HUES64 (cell line): ENCODE data around the gene BHLHE23.

Experiments used
- H3K27ac ChIP-seq: 2 replicates; pipeline ENCODE4 v1.7.0; 2013; ENCODE audit warnings: low read depth, low read length, inconsistent platforms
- H3K27me3 ChIP-seq: 2 replicates; pipeline ENCODE4 v1.6.1; 2013; ENCODE audit warnings: mild to moderate bottlenecking, low read length; ENCODE audit not compliant: insufficient read depth
- H3K36me3 ChIP-seq: 2 replicates; pipeline ENCODE4 v1.6.1; 2013; ENCODE audit warnings: mild to moderate bottlenecking, low read length; ENCODE audit not compliant: insufficient read depth
- H3K4me1 ChIP-seq: 2 replicates; pipeline ENCODE4 v1.6.1; 2013; ENCODE audit warnings: mild to moderate bottlenecking, low read length, moderate library complexity; ENCODE audit not compliant: insufficient read depth
- H3K4me3 ChIP-seq: 2 replicates; pipeline ENCODE4 v1.5.1; 2013; ENCODE audit warnings: mild to moderate bottlenecking, low read length, moderate library complexity
- H3K9ac ChIP-seq: 2 replicates; pipeline ENCODE4 v1.6.1; 2013; ENCODE audit warnings: mild to moderate bottlenecking, low read depth, low read length
- H3K9me3 ChIP-seq: 2 replicates; pipeline ENCODE4 v1.6.1; 2013; ENCODE audit warnings: low read depth, low read length; ENCODE audit not compliant: insufficient read depth
- WGBS: fragments of 150-250, 120-280 bp; methylation state at CpG from one replicate; pipeline ENCODE4 v1.1.7; 2013; ENCODE audit warnings: missing lambda C conversion rate; 5-methylcytosine and 5-hydroxymethylcytosine counted together

The BHLHE23 gene

GRCh38 chr20:63049561-63050221 lies 42.9 kb upstream of the BHLHE23 start:
- Histone ChIP-seq H3K36me3 (no peaks in the 10 kb centered on the region), H3K9ac (no peak overlapping the region), H3K4me1 (no peaks in the 10 kb centered on the region), H3K4me3 (no peak overlapping the region), H3K9me3 (0 out of 2 replicates have a peak, but pooled peaks cover 5% of the 10 kb centered on the region), H3K27ac (no peak overlapping the region), H3K27me3 (no peaks in the 10 kb centered on the region)
- WGBS, result 91% methylated on average over 19 of the region's 19 CpGs

GRCh38 chr20:63049191-63049518 lies 42.4 kb upstream of the BHLHE23 start:
- 87% methylated on average over 6 of the region's 6 CpGs for WGBS
- Histone ChIP-seq H3K4me3 (no peak overlapping the region), H3K9me3 (0 out of 2 replicates have a peak, but pooled peaks cover 5% of the 10 kb centered on the region), H3K27ac (no peak overlapping the region), H3K9ac (no peak overlapping the region), H3K36me3 (no peaks in the 10 kb centered on the region), H3K4me1 (no peaks in the 10 kb centered on the region), H3K27me3 (no peaks in the 10 kb centered on the region)

DNA sequence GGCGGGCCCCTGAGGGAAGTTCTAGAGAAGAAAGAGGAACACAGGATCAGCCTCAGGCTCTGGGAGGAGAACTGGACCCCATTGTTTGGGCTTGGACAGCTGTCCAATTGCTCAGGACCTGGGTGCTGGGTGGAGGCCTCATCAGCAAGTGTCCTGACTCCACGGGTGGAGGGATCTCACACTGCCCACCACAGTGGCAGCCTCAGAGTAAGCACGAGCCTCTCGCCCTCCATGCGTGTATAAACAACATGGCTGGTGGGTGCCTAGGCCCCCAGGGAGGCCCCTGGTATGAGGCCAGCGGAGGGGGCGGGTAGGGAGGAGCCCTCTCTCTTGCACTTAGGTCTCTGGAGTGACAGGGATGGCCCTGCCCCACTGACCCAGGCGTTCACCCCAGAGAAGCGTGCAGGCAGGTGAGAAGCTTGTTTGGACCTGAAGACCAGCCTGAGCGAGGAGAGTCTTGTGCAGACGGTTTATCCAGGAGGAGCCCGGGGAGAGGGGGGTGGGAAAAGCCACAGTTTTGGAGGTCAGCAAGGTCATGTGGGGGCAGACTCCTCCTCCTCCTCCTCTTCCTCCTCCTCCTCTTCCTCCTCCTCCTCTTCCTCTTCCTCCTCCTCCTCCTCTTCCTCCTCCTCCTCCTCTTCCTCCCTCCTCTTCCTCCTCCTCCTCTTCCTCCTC lies 41.9 kb upstream of the BHLHE23 start:
- 93% methylated on average over 12 of the region's 12 CpGs for WGBS
- Histone ChIP-seq H3K27ac (no peak overlapping the region), H3K4me3 (no peak overlapping the region), H3K9ac (no peak overlapping the region), H3K9me3 (0 out of 2 replicates have a peak, but pooled peaks cover 5% of the 10 kb centered on the region), H3K27me3 (no peaks in the 10 kb centered on the region), H3K36me3 (no peaks in the 10 kb centered on the region), H3K4me1 (no peaks in the 10 kb centered on the region)

DNA sequence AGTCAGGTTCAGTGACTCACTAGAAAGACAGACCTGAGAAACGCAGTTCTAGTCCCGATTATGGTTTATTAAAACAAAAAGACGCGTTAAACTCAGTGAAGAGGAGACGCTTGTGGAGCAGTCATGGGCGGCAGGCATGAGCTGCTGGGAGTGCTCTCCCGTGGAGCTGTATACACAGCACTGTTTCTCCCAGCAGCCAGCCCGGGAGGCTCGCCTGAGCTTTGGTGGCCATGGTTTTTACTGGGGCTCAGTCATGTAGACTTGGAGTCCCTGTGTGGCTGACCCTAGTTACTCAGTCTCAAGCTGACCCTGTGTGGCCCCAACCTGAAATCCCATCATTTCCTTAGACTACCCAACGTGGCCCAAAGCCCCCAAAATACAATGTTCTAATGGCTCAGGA lies 41.2 kb upstream of the BHLHE23 start:
- no peaks in the 10 kb centered on the region for H3K27me3 ChIP-seq
- H3K27ac ChIP-seq, result no peak overlapping the region
- H3K9me3 ChIP-seq, result 0 out of 2 replicates have a peak, but pooled peaks cover 5% of the 10 kb centered on the region
- H3K36me3 ChIP-seq, result no peaks in the 10 kb centered on the region
- H3K4me3 ChIP-seq, result no peak overlapping the region
- no peaks in the 10 kb centered on the region for H3K4me1 ChIP-seq
- H3K9ac ChIP-seq, result no peak overlapping the region
- WGBS, result 92% methylated on average over 10 of the region's 10 CpGs

DNA sequence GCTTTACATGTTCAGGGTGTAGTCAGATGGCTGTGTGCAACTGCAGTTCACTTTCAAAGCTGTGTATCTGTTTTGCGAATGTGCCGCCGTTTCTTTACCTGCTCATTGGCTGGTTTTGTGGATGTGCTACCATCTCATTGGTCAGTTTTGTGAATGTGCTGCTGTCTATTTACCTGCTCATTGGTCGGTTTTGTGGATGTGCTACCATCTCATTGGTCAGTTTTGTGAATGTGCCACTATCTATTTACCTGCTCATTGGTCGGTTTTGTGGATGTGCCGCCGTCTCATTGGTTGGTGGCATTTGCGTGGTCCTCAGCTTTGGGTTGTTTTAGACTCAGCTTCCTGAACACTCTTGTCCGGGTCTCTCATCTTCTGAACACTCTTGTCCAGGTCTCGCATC lies 40.5 kb upstream of the BHLHE23 start:
- Histone ChIP-seq H3K36me3 (no peaks in the 10 kb centered on the region), H3K4me1 (no peaks in the 10 kb centered on the region), H3K9me3 (0 out of 2 replicates have a peak, but pooled peaks cover 5% of the 10 kb centered on the region), H3K27ac (no peak overlapping the region), H3K4me3 (no peak overlapping the region), H3K9ac (no peak overlapping the region), H3K27me3 (no peaks in the 10 kb centered on the region)
- WGBS, result 95% methylated on average over 10 of the region's 10 CpGs

GRCh38 chr20:63046841-63047240 lies 40.1 kb upstream of the BHLHE23 start:
- Histone ChIP-seq H3K27me3 (no peaks in the 10 kb centered on the region), H3K9ac (no peak overlapping the region), H3K4me3 (no peak overlapping the region), H3K4me1 (no peaks in the 10 kb centered on the region), H3K27ac (no peak overlapping the region), H3K9me3 (0 out of 2 replicates have a peak, but pooled peaks cover 5% of the 10 kb centered on the region), H3K36me3 (no peaks in the 10 kb centered on the region)
- WGBS, result 95% methylated on average over 9 of the region's 9 CpGs

DNA sequence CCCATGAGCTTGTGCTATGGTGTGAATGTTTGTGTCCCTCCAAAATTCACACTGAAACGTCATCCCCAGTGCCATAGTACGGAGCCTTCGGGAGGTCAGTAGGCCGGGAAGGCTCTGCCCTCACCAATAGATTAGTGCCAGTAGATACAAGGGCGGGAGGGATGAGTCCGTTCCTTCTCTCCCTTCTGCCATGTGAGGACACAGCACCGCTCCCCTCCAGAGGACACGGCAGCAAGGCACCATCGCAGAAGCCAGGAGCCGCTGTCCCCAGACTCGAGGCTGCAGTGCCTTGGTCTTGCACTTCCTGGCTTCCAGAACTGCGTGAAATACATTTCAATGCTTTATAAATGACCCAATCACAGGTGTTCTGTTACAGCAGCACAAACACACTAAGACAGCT lies 39.2 kb upstream of the BHLHE23 start:
- 90% methylated on average over 12 of the region's 12 CpGs for WGBS
- Histone ChIP-seq H3K36me3 (no peaks in the 10 kb centered on the region), H3K9me3 (0 out of 2 replicates have a peak, but pooled peaks cover 5% of the 10 kb centered on the region), H3K9ac (no peak overlapping the region), H3K27ac (no peak overlapping the region), H3K27me3 (no peaks in the 10 kb centered on the region), H3K4me3 (no peak overlapping the region), H3K4me1 (no peaks in the 10 kb centered on the region)

GRCh38 chr20:63045401-63045800 lies 38.6 kb upstream of the BHLHE23 start:
- Histone ChIP-seq H3K4me3 (no peak overlapping the region), H3K27ac (no peak overlapping the region), H3K9ac (no peak overlapping the region), H3K4me1 (no peaks in the 10 kb centered on the region), H3K27me3 (no peaks in the 10 kb centered on the region), H3K36me3 (no peaks in the 10 kb centered on the region), H3K9me3 (0 out of 2 replicates have a peak, but pooled peaks cover 5% of the 10 kb centered on the region)
- 90% methylated on average over 14 of the region's 14 CpGs for WGBS

DNA sequence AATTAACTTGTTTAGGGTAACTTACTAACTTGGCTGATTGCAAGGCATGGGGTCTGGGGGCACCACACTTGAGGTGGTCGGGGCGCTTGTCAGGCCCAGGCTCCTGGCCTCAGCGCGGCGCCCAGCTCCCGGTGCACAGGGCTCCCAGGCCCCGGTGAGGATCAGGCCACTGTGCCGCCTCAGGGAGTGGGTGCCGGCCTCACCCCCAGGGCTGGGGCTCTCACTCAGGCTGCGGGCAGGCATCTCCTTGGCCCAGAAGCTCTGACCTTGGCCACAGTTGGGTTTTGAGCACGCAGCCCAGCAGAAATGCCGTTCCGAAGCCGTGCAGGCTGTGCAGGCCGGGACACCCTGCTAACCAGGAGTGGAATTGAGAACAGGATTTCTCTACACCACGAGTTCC lies 37.8 kb upstream of the BHLHE23 start:
- Histone ChIP-seq H3K27me3 (no peaks in the 10 kb centered on the region), H3K4me3 (no peak overlapping the region), H3K9me3 (0 out of 2 replicates have a peak, but pooled peaks cover 5% of the 10 kb centered on the region), H3K27ac (no peak overlapping the region), H3K9ac (no peak overlapping the region), H3K36me3 (no peaks in the 10 kb centered on the region), H3K4me1 (no peaks in the 10 kb centered on the region)
- WGBS, result 90% methylated on average over 16 of the region's 16 CpGs

GRCh38 chr20:63044204-63044600 lies 37.4 kb upstream of the BHLHE23 start:
- no peak overlapping the region for H3K4me3 ChIP-seq
- 0 out of 2 replicates have a peak, but pooled peaks cover 5% of the 10 kb centered on the region for H3K9me3 ChIP-seq
- H3K27ac ChIP-seq, result no peak overlapping the region
- H3K9ac ChIP-seq, result no peak overlapping the region
- no peaks in the 10 kb centered on the region for H3K4me1 ChIP-seq
- 88% methylated on average over 22 of the region's 25 CpGs for WGBS
- no peaks in the 10 kb centered on the region for H3K36me3 ChIP-seq
- no peaks in the 10 kb centered on the region for H3K27me3 ChIP-seq

DNA sequence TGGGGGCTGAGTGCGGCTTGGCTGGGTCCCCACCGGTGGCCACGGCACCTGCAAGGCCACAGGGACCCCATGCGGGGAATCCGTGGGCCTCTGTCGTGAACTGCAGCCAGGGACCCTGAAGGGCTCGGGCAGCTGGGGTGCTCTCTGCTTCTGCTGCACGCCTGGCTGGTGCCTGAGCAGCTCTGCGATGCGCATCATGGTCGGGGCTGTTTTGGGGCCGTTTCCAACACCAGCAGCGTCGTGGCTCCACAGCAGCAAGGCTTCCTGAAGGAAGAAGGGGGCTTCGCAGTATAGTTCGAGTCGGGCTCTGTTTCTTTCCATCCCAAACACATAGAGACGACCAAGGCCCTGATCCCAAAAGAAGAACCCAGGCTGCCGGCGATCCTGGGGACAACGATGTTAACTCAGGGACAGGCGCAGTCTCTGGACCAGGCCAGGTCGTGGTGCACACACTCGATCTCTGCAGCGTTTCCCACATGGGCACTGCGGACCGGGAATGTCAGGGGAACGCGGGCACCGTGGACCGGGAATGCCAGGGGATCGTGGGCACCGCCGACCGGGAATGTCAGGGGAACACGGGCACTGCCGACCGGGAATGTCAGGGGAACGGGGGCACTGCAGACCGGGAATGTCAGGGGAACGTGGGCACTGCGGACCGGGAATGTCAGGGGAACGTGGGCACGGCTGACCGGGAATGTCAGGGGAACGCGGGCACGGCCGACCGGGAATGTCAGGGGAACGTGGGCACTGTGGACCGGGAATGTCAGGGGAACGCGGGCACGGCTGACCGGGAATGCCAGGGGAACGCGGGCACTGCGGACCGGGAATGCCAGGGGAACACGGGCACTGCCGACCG lies 36.8 kb upstream of the BHLHE23 start:
- Histone ChIP-seq H3K4me3 (no peak overlapping the region), H3K4me1 (no peaks in the 10 kb centered on the region), H3K9me3 (0 out of 2 replicates have a peak, but pooled peaks cover 5% of the 10 kb centered on the region), H3K9ac (no peak overlapping the region), H3K27me3 (no peaks in the 10 kb centered on the region), H3K27ac (no peak overlapping the region), H3K36me3 (no peaks in the 10 kb centered on the region)
- WGBS, result 92% methylated on average over 64 of the region's 64 CpGs
